Peyer's patch (tissue), 4 donors: ENCODE measurements around the gene CTDSP1.

Source experiments
- CTCF ChIP-seq, 6 experiments: fragments of 450-650 bp in 4 of 6; fragments of 200-600 bp in 2 of 6; sonication (generic) in 1 of 6; IDR thresholded peaks; one replicate each; pipeline ENCODE4 v1.5.1; 2017 to 2019; ENCODE audit warnings: antibody characterized with exemption in 6 of 6, mild to moderate bottlenecking in 3 of 6, moderate library complexity in 1 of 6
- POLR2A ChIP-seq, 2 donors: fragments of 450-650 bp; IDR thresholded peaks; one replicate each; pipeline ENCODE4 v1.5.1; 2017; ENCODE audit warnings: antibody characterized with exemption in 2 of 2, mild to moderate bottlenecking in 2 of 2, moderate library complexity in 2 of 2

GRCh38 chr2:218438596-218438995, 38.9 kb downstream of the CTDSP1 start:
- TF ChIP-seq CTCF (IDR thresholded peaks at IDR 0.05) (no peak), POLR2A (IDR thresholded peaks at IDR 0.05) (no peak)
